A673 (cell line): ENCODE measurements around the gene SH2D4B.

Experiments used
- EZH2 ChIP-seq: fragments of 200-600 bp; sonication (generic); IDR thresholded peaks from 2 replicates; pipeline ENCODE4 v1.6.1; 2017; ENCODE audit warnings: borderline replicate concordance, low read depth, mild to moderate bottlenecking, mixed read lengths, antibody characterized with exemption, low read length; ENCODE audit not compliant: poor library complexity, severe bottlenecking
- TF ChIP-seq, protein P1 (sequence below): fragments of 300-800, 200-600 bp; sonication (generic); conservative IDR thresholded peaks from 2 replicates; pipeline ENCODE4 v1.5.1; 2017; ENCODE audit warnings: low read depth, mild to moderate bottlenecking, antibody characterized with exemption, low read length, moderate library complexity, mixed read lengths

GRCh38 chr10:80501913-80502521 lies 35.7 kb upstream of the SH2D4B start:
- TF ChIP-seq EZH2: no peak
- TF ChIP-seq, protein P1, sequence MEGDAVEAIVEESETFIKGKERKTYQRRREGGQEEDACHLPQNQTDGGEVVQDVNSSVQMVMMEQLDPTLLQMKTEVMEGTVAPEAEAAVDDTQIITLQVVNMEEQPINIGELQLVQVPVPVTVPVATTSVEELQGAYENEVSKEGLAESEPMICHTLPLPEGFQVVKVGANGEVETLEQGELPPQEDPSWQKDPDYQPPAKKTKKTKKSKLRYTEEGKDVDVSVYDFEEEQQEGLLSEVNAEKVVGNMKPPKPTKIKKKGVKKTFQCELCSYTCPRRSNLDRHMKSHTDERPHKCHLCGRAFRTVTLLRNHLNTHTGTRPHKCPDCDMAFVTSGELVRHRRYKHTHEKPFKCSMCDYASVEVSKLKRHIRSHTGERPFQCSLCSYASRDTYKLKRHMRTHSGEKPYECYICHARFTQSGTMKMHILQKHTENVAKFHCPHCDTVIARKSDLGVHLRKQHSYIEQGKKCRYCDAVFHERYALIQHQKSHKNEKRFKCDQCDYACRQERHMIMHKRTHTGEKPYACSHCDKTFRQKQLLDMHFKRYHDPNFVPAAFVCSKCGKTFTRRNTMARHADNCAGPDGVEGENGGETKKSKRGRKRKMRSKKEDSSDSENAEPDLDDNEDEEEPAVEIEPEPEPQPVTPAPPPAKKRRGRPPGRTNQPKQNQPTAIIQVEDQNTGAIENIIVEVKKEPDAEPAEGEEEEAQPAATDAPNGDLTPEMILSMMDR: no peak
